Osteoblast (primary cell): ENCODE measurements around the gene CTH. TPM values are rescaled to one million over a fixed set of nuclear protein-coding genes. Genes with fewer than 3 reads are reported as not detected.

ENCODE experiments used
- DNase-seq: peaks from one replicate; pipeline ENCODE4 v3.0.0; 2011; ENCODE audit warnings: low spot score, mixed read lengths; ENCODE audit not compliant: insufficient read length; ENCODE audit errors: missing footprints
- H2AFZ ChIP-seq: 2 replicates; pipeline ENCODE4 v1.6.0; 2011; ENCODE audit warnings: mild to moderate bottlenecking, low read length
- H3K27ac ChIP-seq: 2 replicates; pipeline ENCODE4 v1.5.1; 2011; ENCODE audit warnings: mild to moderate bottlenecking, low read depth, low read length, moderate library complexity
- H3K27me3 ChIP-seq: 2 replicates; pipeline ENCODE4 v1.6.0; 2012; ENCODE audit warnings: mild to moderate bottlenecking, control low read depth, inconsistent platforms, low read length, moderate library complexity; ENCODE audit not compliant: insufficient read depth
- H3K36me3 ChIP-seq: 2 replicates; pipeline ENCODE4 v1.5.1; 2011; ENCODE audit warnings: mild to moderate bottlenecking, low read length, control low read depth, moderate library complexity; ENCODE audit not compliant: insufficient read depth
- H3K4me1 ChIP-seq: 2 replicates; pipeline ENCODE4 v1.5.1; 2011; ENCODE audit warnings: mild to moderate bottlenecking, low read length, control low read depth, moderate library complexity; ENCODE audit not compliant: insufficient read depth
- H3K4me2 ChIP-seq: 2 replicates; pipeline ENCODE4 v1.6.0; 2011; ENCODE audit warnings: mild to moderate bottlenecking, low read length; ENCODE audit not compliant: insufficient read depth
- H3K4me3 ChIP-seq: fragments of 200-600 bp; sonication (generic); 3 replicates; pipeline ENCODE4 v1.5.1; 2012; ENCODE audit warnings: mild to moderate bottlenecking, low read length, inconsistent platforms; ENCODE audit not compliant: insufficient read depth
- H3K79me2 ChIP-seq: 2 replicates; pipeline ENCODE4 v1.6.0; 2012; ENCODE audit warnings: mild to moderate bottlenecking, low read length, control low read depth, inconsistent platforms; ENCODE audit not compliant: insufficient read depth
- H3K9me3 ChIP-seq: 2 replicates; pipeline ENCODE4 v1.5.1; 2011; ENCODE audit warnings: low read depth, low read length, control low read depth
- H4K20me1 ChIP-seq: 2 replicates; pipeline ENCODE4 v1.6.0; 2012; ENCODE audit warnings: mild to moderate bottlenecking, low read length, control low read depth; ENCODE audit not compliant: insufficient read depth
- total RNA-seq: library from RNA; depleted of rRNA; stranded (reverse); fragments of >200 nt; gene quantifications from 2 replicates; pipeline ENCODE4 v1.2.3, GENCODE V29; 2012
- TF ChIP-seq, protein P1 (sequence below): IDR thresholded peaks from 2 replicates; pipeline ENCODE4 v1.5.1; 2011; ENCODE audit warnings: mild to moderate bottlenecking, low read depth, low read length, moderate library complexity; ENCODE audit errors: extremely low read depth

CTH gene
- total RNA-seq, 1 donor = 11.2 TPM

DNA sequence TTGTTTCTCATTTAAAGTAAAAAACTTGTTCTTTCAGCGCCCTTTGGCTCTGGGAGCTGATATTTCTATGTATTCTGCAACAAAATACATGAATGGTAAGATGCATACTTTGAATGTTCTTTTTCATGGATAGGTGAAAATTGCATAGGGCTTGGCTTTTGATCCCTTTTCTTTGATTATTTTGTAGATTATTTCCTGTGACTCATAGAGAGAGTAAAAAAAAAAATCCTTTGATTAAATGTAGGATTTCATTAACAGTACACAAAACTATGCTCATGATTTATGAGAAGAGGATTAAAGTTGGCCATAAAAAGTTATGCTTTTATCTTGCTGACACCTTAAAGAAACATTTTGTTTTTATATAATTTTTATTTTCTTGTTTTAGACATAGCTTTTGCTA lies 18.7 kb downstream of the CTH start:
- Histone ChIP-seq H3K4me1 (no peaks in the 10 kb centered on the region), H4K20me1 (no peaks in the 10 kb centered on the region), H3K27ac (no peak overlapping the region), H3K4me3 (no peak overlapping the region), H3K9me3 (no peaks in the 10 kb centered on the region), H3K79me2 (no peaks in the 10 kb centered on the region), H2AFZ (no peak overlapping the region), H3K4me2 (no peak overlapping the region), H3K36me3 (peaks cover 3% of the 10 kb centered on the region), H3K27me3 (no peaks in the 10 kb centered on the region)
- TF ChIP-seq, protein P1, sequence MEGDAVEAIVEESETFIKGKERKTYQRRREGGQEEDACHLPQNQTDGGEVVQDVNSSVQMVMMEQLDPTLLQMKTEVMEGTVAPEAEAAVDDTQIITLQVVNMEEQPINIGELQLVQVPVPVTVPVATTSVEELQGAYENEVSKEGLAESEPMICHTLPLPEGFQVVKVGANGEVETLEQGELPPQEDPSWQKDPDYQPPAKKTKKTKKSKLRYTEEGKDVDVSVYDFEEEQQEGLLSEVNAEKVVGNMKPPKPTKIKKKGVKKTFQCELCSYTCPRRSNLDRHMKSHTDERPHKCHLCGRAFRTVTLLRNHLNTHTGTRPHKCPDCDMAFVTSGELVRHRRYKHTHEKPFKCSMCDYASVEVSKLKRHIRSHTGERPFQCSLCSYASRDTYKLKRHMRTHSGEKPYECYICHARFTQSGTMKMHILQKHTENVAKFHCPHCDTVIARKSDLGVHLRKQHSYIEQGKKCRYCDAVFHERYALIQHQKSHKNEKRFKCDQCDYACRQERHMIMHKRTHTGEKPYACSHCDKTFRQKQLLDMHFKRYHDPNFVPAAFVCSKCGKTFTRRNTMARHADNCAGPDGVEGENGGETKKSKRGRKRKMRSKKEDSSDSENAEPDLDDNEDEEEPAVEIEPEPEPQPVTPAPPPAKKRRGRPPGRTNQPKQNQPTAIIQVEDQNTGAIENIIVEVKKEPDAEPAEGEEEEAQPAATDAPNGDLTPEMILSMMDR = no peak
- no peak for DNase-seq

DNA sequence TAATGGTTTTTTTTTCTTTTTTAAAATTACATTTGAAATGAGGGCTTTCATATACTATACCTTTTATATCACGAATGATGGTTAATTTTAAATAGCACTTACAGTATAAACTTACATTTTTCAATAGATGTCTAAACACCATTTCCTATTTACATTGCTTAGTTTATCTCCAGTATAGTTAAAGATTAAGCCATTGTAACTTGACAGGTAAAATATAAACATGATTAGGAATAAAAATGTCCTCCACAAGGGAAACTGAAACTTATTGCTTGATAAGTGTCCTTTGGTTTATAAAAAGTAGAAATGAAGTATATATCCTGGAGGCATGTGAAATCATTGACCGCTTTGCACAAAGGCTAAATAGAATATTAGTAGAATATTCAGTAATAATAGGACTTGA lies 20.2 kb downstream of the CTH start:
- Histone ChIP-seq H3K79me2 (no peaks in the 10 kb centered on the region), H3K9me3 (no peaks in the 10 kb centered on the region), H3K4me1 (no peaks in the 10 kb centered on the region), H4K20me1 (no peaks in the 10 kb centered on the region), H3K36me3 (peaks cover 3% of the 10 kb centered on the region), H3K27ac (no peak overlapping the region), H3K27me3 (no peaks in the 10 kb centered on the region), H2AFZ (no peak overlapping the region), H3K4me2 (no peak overlapping the region), H3K4me3 (no peak overlapping the region)
- no peak for DNase-seq
- TF ChIP-seq, protein P1 = no peak

DNA sequence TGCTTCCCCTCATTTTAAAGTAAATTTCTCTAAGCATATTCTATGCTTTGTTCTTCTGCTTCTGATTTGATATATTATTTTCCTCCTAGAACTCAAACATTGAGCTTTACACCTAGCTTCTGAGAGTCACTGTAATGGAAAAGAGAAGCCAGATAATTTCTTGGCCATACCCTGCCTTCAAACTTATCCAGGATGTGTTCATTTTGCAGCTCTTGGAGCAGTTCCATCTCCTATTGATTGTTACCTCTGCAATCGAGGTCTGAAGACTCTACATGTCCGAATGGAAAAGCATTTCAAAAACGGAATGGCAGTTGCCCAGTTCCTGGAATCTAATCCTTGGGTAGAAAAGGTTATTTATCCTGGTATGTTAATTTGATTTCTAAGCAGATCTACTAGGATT lies 20.8 kb downstream of the CTH start:
- H3K27ac ChIP-seq = no peak overlapping the region
- peaks cover 3% of the 10 kb centered on the region for H3K36me3 ChIP-seq
- H3K79me2 ChIP-seq = no peaks in the 10 kb centered on the region

DNA sequence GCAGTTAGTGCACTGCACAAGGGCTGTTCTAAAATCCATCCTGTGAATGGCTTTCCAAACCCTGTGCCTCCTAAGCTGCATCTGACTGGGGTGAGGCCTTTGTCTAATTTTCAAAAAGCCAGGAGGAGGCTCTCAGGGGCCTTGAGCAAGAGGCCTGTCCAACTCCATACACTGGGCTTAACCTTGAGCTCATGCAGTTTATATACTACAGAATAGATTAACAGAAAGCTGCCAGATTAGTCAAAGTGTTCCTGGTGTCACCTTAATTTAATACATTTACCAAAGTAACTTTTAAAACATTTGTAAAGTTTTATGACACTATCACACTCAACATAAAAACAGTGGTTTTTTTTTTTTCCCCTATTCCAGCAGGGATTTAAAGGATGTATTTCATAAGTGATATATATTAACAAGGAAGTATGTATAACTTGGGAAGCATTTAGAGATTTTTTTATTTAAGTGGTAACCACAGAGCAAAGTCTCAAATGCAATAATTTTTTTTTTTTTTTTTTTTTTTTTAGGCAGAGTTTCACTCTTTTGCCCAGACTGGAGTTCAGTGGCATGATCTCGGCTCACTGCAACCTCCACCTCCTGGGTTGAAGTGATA lies 23.3 kb downstream of the CTH start:
- Histone ChIP-seq H3K27ac (no peak overlapping the region), H3K4me3 (no peak overlapping the region), H3K9me3 (no peaks in the 10 kb centered on the region), H3K36me3 (peaks cover 3% of the 10 kb centered on the region), H3K27me3 (no peaks in the 10 kb centered on the region), H3K4me2 (no peak overlapping the region), H3K79me2 (no peaks in the 10 kb centered on the region), H2AFZ (no peak overlapping the region), H4K20me1 (no peaks in the 10 kb centered on the region), H3K4me1 (no peaks in the 10 kb centered on the region)
- no peak for DNase-seq
- TF ChIP-seq, protein P1 = no peak

More for the DNA sequence above, 20.8 kb downstream of the CTH start:
- Histone ChIP-seq H4K20me1 (no peaks in the 10 kb centered on the region), H2AFZ (no peak overlapping the region), H3K27me3 (no peaks in the 10 kb centered on the region), H3K4me3 (no peak overlapping the region), H3K4me2 (no peak overlapping the region), H3K9me3 (no peaks in the 10 kb centered on the region), H3K4me1 (no peaks in the 10 kb centered on the region)
- DNase-seq = no peak
- TF ChIP-seq, protein P1 = no peak
